ENCODE results near the gene MRM3.
"Not testable (repeated sequence)": the region's sequence is repeated elsewhere in the genome, so short reads cannot be mapped to it uniquely, and the experiment has no call there.

Gene MRM3

GRCh38 chr17:828761-829160, 46.6 kb downstream of the MRM3 start:
- DNase-seq: no peak

GRCh38 chr17:829614-830013, 47.5 kb downstream of the MRM3 start:
- not testable (repeated sequence) for DNase-seq

- DNase-seq: no peak
These were observed 48.2 kb downstream of the MRM3 start for GRCh38 chr17:830381-830780.

- DNase-seq: no peak
These were observed 48.8 kb downstream of the MRM3 start for GRCh38 chr17:830950-831349.

- DNase-seq: no peak
These were observed 52.0 kb downstream of the MRM3 start for GRCh38 chr17:834136-834535.

GRCh38 chr17:835263-835662, 53.1 kb downstream of the MRM3 start:
- no peak for DNase-seq

GRCh38 chr17:835721-836120, 53.6 kb downstream of the MRM3 start:
- DNase-seq: not testable (repeated sequence)

GRCh38 chr17:836151-836550, 54.0 kb downstream of the MRM3 start:
- DNase-seq: no peak

GRCh38 chr17:838486-838885, 56.3 kb downstream of the MRM3 start:
- no peak for DNase-seq

- DNase-seq: no peak
These were observed 59.2 kb downstream of the MRM3 start for GRCh38 chr17:841313-841712.
